ENCODE measurements around the gene CHP1.
"Not testable (repeated sequence)": the region's sequence is repeated elsewhere in the genome, so short reads cannot be mapped to it uniquely, and the experiment has no call there.

CHP1 gene

GRCh38 chr15:41235228-41235627, 4.2 kb downstream of the CHP1 start:
- H3K9ac ChIP-seq (ENCODE audit: low read depth, low read length); H3K9me3 ChIP-seq (ENCODE audit: control insufficient read depth, insufficient read depth, low read length); H3K36me3 ChIP-seq (ENCODE audit: insufficient read depth, low read length); H3K4me1 ChIP-seq (ENCODE audit: insufficient read depth, low read length): not testable (repeated sequence)

GRCh38 chr15:41235929-41236328, 4.9 kb downstream of the CHP1 start:
- H3K9me3 ChIP-seq (ENCODE audit: control insufficient read depth, insufficient read depth, low read length) = no peaks in the 10 kb centered on the region
- H3K4me1 ChIP-seq (ENCODE audit: insufficient read depth, low read length) = 0 out of 2 replicates have a peak, but pooled peaks cover 6% of the 10 kb centered on the region
- H3K9ac ChIP-seq (ENCODE audit: low read depth, low read length) = no peak overlapping the region
- H3K36me3 ChIP-seq (ENCODE audit: insufficient read depth, low read length) = no peaks in the 10 kb centered on the region

GRCh38 chr15:41238100-41238499, 7.0 kb downstream of the CHP1 start:
- Histone ChIP-seq H3K9me3 (ENCODE audit: control insufficient read depth, insufficient read depth, low read length) (no peaks in the 10 kb centered on the region), H3K4me1 (ENCODE audit: insufficient read depth, low read length) (0 out of 2 replicates have a peak, but pooled peaks cover 2% of the 10 kb centered on the region), H3K9ac (ENCODE audit: low read depth, low read length) (no peak overlapping the region), H3K36me3 (ENCODE audit: insufficient read depth, low read length) (0 out of 2 replicates have a peak, but pooled peaks cover 3% of the 10 kb centered on the region)

- Histone ChIP-seq H3K36me3 (ENCODE audit: insufficient read depth, low read length) (0 out of 2 replicates have a peak, but pooled peaks cover 3% of the 10 kb centered on the region), H3K9me3 (ENCODE audit: control insufficient read depth, insufficient read depth, low read length) (no peaks in the 10 kb centered on the region), H3K9ac (ENCODE audit: low read depth, low read length) (no peak overlapping the region), H3K4me1 (ENCODE audit: insufficient read depth, low read length) (no peaks in the 10 kb centered on the region)
Measured at GRCh38 chr15:41241221-41241964, 10.3 kb downstream of the CHP1 start.

- H3K36me3 ChIP-seq (ENCODE audit: insufficient read depth, low read length); H3K9ac ChIP-seq (ENCODE audit: low read depth, low read length); H3K4me1 ChIP-seq (ENCODE audit: insufficient read depth, low read length); H3K9me3 ChIP-seq (ENCODE audit: control insufficient read depth, insufficient read depth, low read length): not testable (repeated sequence)
Measured at GRCh38 chr15:41250745-41251144, 19.7 kb downstream of the CHP1 start.

GRCh38 chr15:41251411-41251810, 20.3 kb downstream of the CHP1 start:
- H3K4me1 ChIP-seq (ENCODE audit: insufficient read depth, low read length) = no peaks in the 10 kb centered on the region
- no peak overlapping the region for H3K9ac ChIP-seq (ENCODE audit: low read depth, low read length)
- H3K36me3 ChIP-seq (ENCODE audit: insufficient read depth, low read length) = 0 out of 2 replicates have a peak, but pooled peaks cover 3% of the 10 kb centered on the region
- H3K9me3 ChIP-seq (ENCODE audit: control insufficient read depth, insufficient read depth, low read length) = no peaks in the 10 kb centered on the region

- no peak overlapping the region for H3K9ac ChIP-seq (ENCODE audit: low read depth, low read length)
- no peaks in the 10 kb centered on the region for H3K4me1 ChIP-seq (ENCODE audit: insufficient read depth, low read length)
- 0 out of 2 replicates have a peak, but pooled peaks cover 3% of the 10 kb centered on the region for H3K36me3 ChIP-seq (ENCODE audit: insufficient read depth, low read length)
- no peaks in the 10 kb centered on the region for H3K9me3 ChIP-seq (ENCODE audit: control insufficient read depth, insufficient read depth, low read length)
Measured at GRCh38 chr15:41254560-41254959, 23.5 kb downstream of the CHP1 start.

- Histone ChIP-seq H3K9ac (ENCODE audit: low read depth, low read length) (no peak overlapping the region), H3K36me3 (ENCODE audit: insufficient read depth, low read length) (0 out of 2 replicates have a peak, but pooled peaks cover 3% of the 10 kb centered on the region), H3K9me3 (ENCODE audit: control insufficient read depth, insufficient read depth, low read length) (no peaks in the 10 kb centered on the region), H3K4me1 (ENCODE audit: insufficient read depth, low read length) (no peaks in the 10 kb centered on the region)
Measured at GRCh38 chr15:41256103-41256502, 25.0 kb downstream of the CHP1 start.

- Histone ChIP-seq H3K36me3 (ENCODE audit: insufficient read depth, low read length) (0 out of 2 replicates have a peak, but pooled peaks cover 3% of the 10 kb centered on the region), H3K4me1 (ENCODE audit: insufficient read depth, low read length) (no peaks in the 10 kb centered on the region), H3K9me3 (ENCODE audit: control insufficient read depth, insufficient read depth, low read length) (no peaks in the 10 kb centered on the region), H3K9ac (ENCODE audit: low read depth, low read length) (no peak overlapping the region)
Measured at GRCh38 chr15:41256577-41257038, 25.5 kb downstream of the CHP1 start.

GRCh38 chr15:41258750-41259471, 27.8 kb downstream of the CHP1 start:
- Histone ChIP-seq H3K4me1 (ENCODE audit: insufficient read depth, low read length) (no peaks in the 10 kb centered on the region), H3K9me3 (ENCODE audit: control insufficient read depth, insufficient read depth, low read length) (no peaks in the 10 kb centered on the region), H3K9ac (ENCODE audit: low read depth, low read length) (no peak overlapping the region), H3K36me3 (ENCODE audit: insufficient read depth, low read length) (0 out of 2 replicates have a peak, but pooled peaks cover 3% of the 10 kb centered on the region)

- Histone ChIP-seq H3K9me3 (ENCODE audit: control insufficient read depth, insufficient read depth, low read length) (no peaks in the 10 kb centered on the region), H3K36me3 (ENCODE audit: insufficient read depth, low read length) (no peaks in the 10 kb centered on the region), H3K9ac (ENCODE audit: low read depth, low read length) (no peak overlapping the region), H3K4me1 (ENCODE audit: insufficient read depth, low read length) (no peaks in the 10 kb centered on the region)
Measured at GRCh38 chr15:41259546-41260189, 28.6 kb downstream of the CHP1 start.

- not testable (repeated sequence) for H3K36me3 ChIP-seq (ENCODE audit: insufficient read depth, low read length); H3K9me3 ChIP-seq (ENCODE audit: control insufficient read depth, insufficient read depth, low read length); H3K4me1 ChIP-seq (ENCODE audit: insufficient read depth, low read length); H3K9ac ChIP-seq (ENCODE audit: low read depth, low read length)
Measured at GRCh38 chr15:41260924-41261323, 29.9 kb downstream of the CHP1 start.

- Histone ChIP-seq H3K4me1 (ENCODE audit: insufficient read depth, low read length) (no peaks in the 10 kb centered on the region), H3K9ac (ENCODE audit: low read depth, low read length) (no peak overlapping the region), H3K36me3 (ENCODE audit: insufficient read depth, low read length) (no peaks in the 10 kb centered on the region), H3K9me3 (ENCODE audit: control insufficient read depth, insufficient read depth, low read length) (no peaks in the 10 kb centered on the region)
Measured at GRCh38 chr15:41262571-41262970, 31.5 kb downstream of the CHP1 start.

- no peaks in the 10 kb centered on the region for H3K36me3 ChIP-seq (ENCODE audit: insufficient read depth, low read length)
- H3K4me1 ChIP-seq (ENCODE audit: insufficient read depth, low read length) = no peaks in the 10 kb centered on the region
- no peaks in the 10 kb centered on the region for H3K9me3 ChIP-seq (ENCODE audit: control insufficient read depth, insufficient read depth, low read length)
- no peak overlapping the region; the same call in 1 of the 2 replicates for H3K9ac ChIP-seq (ENCODE audit: low read depth, low read length)
Measured at GRCh38 chr15:41263891-41264351, 32.9 kb downstream of the CHP1 start.
